Activated CD4-positive, CD25-positive, alpha-beta regulatory T cell treated with anti-CD3 and anti-CD28 coated beads, Interleukin-2, amount 50 U/mL, for 72 hours (primary cell): ENCODE results near the gene CDH13.
"Not testable (repeated sequence)": the region's sequence is repeated elsewhere in the genome, so short reads cannot be mapped to it uniquely, and the experiment has no call there.

Source experiments
- DNase-seq: peaks from one replicate; pipeline ENCODE4 v3.0.0; 2021

CDH13 gene

DNA sequence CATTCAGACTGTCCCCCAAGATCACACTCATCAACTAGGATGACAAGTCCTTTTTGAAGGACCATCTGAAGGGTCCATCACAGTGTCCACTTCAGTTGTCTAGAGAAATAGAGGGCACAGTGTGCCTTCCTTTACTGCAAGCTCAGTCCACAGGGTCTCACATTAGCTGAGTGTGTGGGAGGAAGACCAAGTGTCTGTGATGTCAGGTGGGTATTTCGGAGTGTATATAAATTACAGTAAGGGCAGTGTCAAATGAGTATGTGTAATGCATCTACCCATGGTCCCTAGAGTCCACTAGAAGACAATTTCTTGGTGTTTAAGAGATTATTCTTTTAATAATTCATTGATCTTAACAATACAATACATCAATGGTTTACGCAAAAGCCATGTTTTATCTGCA lies 272.2 kb downstream of the CDH13 start:
- no peak for DNase-seq

GRCh38 chr16:82899731-82900450 lies 273.1 kb downstream of the CDH13 start:
- DNase-seq: no peak

GRCh38 chr16:82900559-82900958 lies 273.8 kb downstream of the CDH13 start:
- DNase-seq: no peak

GRCh38 chr16:82911925-82912324 lies 285.2 kb downstream of the CDH13 start:
- DNase-seq: no peak

- DNase-seq: no peak
Measured at GRCh38 chr16:82915139-82915824, 288.5 kb downstream of the CDH13 start.

DNA sequence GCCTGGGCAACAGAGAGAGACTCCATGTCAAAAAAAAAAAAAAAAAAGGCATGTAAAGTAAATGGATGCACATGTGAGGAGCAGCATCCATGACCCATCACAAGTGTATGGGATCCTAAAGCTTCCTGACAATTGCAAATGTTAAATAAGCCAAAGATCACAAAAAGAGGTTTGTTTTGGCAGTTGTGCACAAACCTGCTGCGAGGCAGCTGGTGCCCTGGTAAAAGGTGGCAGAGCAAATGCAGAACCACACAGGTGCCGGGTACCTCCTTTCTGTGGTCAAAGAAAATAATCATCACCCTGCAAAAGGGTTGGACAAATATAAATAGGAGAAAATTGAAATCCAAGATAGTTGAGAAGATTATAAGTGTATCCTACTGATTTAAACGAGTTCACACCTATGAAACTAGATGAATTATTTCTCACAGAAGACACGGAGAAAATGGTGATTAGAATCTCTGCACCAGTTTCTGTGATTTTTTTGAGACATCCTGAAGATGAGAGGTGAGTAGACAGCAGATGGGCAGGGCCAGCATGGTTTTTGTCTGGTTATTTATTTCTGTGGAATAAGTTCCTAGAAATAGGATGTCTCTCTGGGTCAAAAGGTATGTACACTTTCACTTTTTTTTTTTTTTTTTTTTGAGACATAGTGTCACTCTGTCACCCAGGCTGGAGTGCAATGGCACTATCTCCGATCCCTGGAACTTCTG lies 291.3 kb downstream of the CDH13 start:
- no peak for DNase-seq

GRCh38 chr16:82924075-82924854 lies 297.5 kb downstream of the CDH13 start:
- DNase-seq: no peak

GRCh38 chr16:82926500-82926899 lies 299.7 kb downstream of the CDH13 start:
- no peak for DNase-seq

DNA sequence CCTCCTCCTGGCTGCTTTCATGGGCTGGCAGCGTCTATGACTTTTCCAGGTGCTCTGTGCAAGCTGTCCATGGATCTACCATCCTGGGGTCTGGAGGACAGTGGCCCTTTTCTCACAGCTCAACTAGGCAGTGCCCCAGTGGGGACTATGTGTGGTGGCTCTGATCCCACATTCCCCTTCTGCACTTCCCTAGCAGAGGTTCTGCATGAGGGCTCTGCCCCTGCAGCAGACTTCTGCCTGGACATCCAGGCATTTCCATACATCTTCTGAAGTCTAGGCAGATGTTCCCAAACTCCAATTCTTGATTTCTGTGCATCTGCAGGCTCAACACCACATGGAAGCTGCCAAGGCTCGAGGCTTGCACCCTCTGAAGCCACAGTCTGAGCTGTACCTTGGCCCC lies 307.2 kb downstream of the CDH13 start:
- DNase-seq: not testable (repeated sequence)

DNA sequence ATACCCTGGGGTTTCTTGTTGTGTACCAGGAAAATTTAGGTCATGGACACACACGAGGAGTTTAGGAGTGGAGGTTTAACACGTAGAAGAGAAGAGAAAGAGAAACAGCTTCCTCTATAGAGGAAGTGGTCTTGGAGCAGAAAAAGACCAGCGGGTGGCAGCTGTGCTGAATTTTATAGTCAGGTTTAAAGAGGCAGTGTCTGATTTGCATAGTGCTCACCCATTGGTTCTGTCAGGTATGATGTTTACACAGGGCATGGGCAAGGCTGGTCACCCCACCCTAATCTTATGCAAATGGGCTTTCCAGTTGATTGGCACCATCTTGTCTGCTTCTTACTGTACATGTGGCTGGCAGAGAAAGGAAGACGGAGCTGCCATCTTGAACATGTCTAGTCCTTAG lies 309.0 kb downstream of the CDH13 start:
- DNase-seq: no peak

DNA sequence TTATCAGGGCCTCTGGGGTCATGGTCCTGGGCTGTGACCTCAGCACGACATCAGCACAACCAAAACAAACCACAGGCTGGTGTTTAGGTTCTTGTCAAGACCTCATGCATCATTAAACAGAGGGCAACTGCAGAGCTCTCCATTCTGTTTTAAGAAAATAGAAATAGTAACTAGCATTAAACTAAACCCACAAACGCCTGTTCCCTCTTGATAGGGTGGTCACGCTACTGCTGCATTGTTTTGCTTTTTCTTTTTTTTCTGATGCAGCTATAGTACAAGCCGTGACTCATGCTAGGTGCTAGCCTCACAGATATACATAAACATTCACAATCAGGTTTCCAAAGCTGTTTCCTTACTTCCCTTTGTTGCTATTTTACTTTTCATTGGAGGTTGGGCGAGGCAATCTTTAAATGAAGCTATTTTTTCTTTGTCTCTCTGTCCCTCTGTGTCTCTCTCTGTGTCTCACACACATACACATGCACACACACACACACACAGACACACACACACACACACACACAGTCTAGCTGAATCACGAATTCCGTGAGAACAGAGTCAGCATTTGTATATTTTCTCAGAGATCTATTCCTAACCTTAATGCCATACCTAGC lies 310.3 kb downstream of the CDH13 start:
- DNase-seq: no peak

- no peak for DNase-seq
Measured at GRCh38 chr16:82937926-82938520, 311.3 kb downstream of the CDH13 start.

- DNase-seq: no peak
Measured at GRCh38 chr16:82943371-82943770, 316.6 kb downstream of the CDH13 start.

GRCh38 chr16:82945420-82946101 lies 318.8 kb downstream of the CDH13 start:
- no peak for DNase-seq

DNA sequence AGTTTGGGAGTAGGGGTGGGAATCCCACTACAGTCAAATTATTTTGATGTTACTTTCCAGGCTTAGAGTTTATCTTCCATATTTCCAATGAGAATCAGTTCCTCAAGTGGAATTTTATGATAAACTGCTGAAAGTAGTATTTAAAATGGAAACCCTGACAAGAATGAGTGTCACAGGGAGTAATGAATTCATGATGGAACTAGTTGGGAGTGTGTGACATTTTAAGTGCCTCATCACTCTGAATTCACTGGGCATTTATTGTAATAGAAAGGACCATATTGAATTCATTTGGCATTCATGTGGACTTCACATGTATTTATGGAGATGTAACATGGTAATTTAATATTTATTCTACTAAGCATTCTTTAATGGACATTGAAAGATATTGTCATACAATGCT lies 320.9 kb downstream of the CDH13 start:
- no peak for DNase-seq

- no peak for DNase-seq
Measured at GRCh38 chr16:82949016-82949415, 322.2 kb downstream of the CDH13 start.

DNA sequence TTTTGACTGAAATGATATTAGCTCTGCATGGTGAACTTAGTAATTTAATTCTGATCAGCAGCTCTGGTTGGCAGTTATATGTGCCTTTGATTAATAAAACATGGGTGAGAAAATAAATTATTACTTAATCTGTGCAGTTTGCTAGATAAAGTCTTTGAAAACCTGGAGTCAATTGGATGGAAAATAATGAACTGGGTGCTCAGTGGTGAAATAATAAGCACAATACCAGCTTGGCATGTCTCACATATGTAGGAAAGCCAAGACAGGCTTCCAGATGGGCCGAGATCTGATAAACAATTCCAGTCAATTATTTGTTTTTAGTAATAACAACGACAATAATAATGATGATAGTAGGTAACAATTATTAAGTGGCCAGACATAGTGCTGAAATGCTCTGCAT lies 326.7 kb downstream of the CDH13 start:
- DNase-seq: no peak

DNA sequence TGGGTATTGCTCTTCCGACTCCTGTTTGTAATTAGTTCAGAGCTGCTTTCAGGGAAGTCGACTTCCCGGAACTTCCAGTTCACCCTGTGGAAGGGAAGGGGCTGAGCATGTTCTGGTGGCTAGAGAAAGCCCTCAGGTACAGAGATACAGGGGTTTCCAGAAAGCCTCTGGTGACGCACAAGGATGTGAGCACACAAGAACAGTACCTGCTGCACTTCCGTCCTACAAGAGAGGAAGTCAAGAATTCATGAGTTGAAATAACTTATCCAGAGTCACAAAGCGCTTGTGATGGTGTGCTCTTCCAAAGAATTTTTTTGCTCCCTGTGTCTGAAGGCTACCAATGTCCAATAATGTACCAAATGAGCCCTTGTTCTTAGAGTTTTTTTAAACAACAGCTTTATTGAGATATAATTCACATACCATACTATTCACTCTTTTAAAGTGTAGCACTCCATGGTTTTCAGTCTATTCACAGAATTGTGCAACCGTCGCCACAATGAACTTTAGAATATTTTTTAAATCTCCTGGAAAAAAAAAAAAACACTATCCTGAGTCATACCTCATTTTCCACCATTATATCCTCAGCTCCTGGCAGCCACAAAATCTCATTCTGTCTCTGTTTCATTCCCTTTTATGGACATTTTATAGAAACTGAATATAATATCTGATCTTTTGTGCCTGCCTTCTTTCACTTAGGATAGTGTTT lies 327.6 kb downstream of the CDH13 start:
- no peak for DNase-seq

DNA sequence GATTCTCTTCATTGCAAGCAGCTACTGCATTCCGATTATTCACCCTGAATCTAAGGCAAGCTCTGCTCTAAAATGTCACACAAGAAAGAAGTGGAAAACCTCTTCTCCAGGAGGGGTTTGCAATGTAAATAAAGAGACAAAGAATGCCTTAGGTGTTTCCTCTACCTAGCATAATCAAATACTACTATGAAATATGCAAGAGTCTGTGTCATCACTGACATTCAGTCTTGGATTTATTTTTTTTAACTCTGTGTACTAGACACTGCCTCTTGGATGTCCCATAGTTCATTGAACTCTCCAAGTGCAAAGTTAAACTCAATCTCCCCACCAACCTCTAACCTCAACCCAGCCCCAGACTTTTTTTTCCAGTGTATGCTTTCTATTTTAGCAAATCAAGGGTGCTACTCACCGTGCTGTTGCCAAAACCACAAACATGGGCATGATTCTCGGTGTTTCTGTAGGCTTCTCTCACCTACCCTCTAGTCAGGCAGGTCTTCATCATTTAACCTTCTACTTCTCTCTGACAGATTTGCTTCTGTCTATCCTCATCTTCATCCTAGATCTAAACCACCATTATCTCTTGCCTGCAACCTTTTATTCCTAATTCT lies 329.1 kb downstream of the CDH13 start:
- no peak for DNase-seq

DNA sequence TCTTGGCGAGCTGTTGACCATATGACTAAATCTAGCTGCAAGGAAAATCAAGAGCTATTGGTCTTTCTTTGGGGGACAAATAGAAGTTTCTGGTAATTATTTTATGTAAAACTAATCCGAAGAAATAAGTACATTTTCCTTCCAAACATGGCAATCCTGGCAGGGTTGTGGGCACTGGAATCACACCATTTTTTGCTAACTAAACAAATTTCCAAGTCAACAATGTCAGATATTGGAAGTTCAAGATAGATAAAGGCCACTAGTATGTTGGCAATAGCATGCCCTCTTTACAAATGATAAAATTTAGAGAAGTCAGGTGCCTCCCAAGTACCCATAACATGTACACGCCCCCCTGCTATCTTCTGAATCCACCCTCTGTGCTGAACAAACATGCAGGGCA lies 330.4 kb downstream of the CDH13 start:
- DNase-seq: no peak

GRCh38 chr16:82960918-82961317 lies 334.1 kb downstream of the CDH13 start:
- DNase-seq: no peak
